OCI-LY3 (cell line): ENCODE data around the gene PDHX.

Source experiments
- H2AFZ ChIP-seq: fragments of 200-600, 300-600 bp; shearing (Covaris generic); 2 replicates; pipeline ENCODE4 v1.6.0; 2014; ENCODE audit warnings: antibody characterized with exemption, low read depth, low read length
- H3K27ac ChIP-seq: fragments of 200-600, 300-600 bp; sonication (generic); 2 replicates; pipeline ENCODE4 v1.5.1; 2014; ENCODE audit warnings: mild to moderate bottlenecking, low read length, moderate library complexity, mixed read lengths
- H3K27me3 ChIP-seq: fragments of 200-600, 300-600 bp; sonication (generic); 2 replicates; pipeline ENCODE4 v1.6.1; 2014; ENCODE audit warnings: low read depth, low read length, mixed read lengths
- H3K36me3 ChIP-seq: fragments of 200-600, 300-600 bp; sonication (generic); replicated peaks from 2 replicates; pipeline ENCODE3; 2014; ENCODE audit warnings: low read depth, low read length, mixed read lengths
- H3K4me1 ChIP-seq: fragments of 300-600, 200-600 bp; sonication (generic); 2 replicates; pipeline ENCODE4 v1.6.1; 2014; ENCODE audit warnings: low read length, mixed read lengths
- H3K4me2 ChIP-seq: fragments of 200-600, 300-600 bp; sonication (generic); 2 replicates; pipeline ENCODE4 v1.6.1; 2014; ENCODE audit warnings: low read length, mixed read lengths
- H3K4me3 ChIP-seq: fragments of 300-600, 200-600 bp; sonication (generic); 2 replicates; pipeline ENCODE4 v1.5.1; 2014; ENCODE audit warnings: antibody characterized with exemption, mild to moderate bottlenecking, low read length, moderate library complexity
- H3K79me2 ChIP-seq: fragments of 300-600, 200-600 bp; shearing (Covaris generic); 2 replicates; pipeline ENCODE4 v1.6.1; 2014; ENCODE audit warnings: mild to moderate bottlenecking, low read length, mixed read lengths
- H3K9ac ChIP-seq: fragments of 300-600, 200-600 bp; shearing (Covaris generic); 2 replicates; pipeline ENCODE4 v1.6.0; 2014; ENCODE audit warnings: mild to moderate bottlenecking, low read length, moderate library complexity
- H3K9me3 ChIP-seq: fragments of 200-600, 300-600 bp; shearing (Covaris generic); 2 replicates; pipeline ENCODE4 v1.6.1; 2014; ENCODE audit warnings: low read length, mixed read lengths; ENCODE audit not compliant: insufficient read depth
- H4K20me1 ChIP-seq: fragments of 200-600, 300-600 bp; sonication (generic); 2 replicates; pipeline ENCODE4 v1.6.1; 2016; ENCODE audit warnings: low read length, mixed read lengths; ENCODE audit not compliant: insufficient read depth
- CTCF ChIP-seq: fragments of 200-600, 300-600 bp; sonication (generic); IDR thresholded peaks from 2 replicates; pipeline ENCODE4 v1.5.1; 2014; ENCODE audit warnings: antibody characterized with exemption, low read length, low read depth
- EZH2phosphoT487 ChIP-seq: fragments of 200-600 bp; shearing (Covaris generic); IDR thresholded peaks from 2 replicates; pipeline ENCODE4 v1.6.1; 2018; ENCODE audit warnings: antibody characterized with exemption, mixed run types, low read depth

Gene PDHX

DNA sequence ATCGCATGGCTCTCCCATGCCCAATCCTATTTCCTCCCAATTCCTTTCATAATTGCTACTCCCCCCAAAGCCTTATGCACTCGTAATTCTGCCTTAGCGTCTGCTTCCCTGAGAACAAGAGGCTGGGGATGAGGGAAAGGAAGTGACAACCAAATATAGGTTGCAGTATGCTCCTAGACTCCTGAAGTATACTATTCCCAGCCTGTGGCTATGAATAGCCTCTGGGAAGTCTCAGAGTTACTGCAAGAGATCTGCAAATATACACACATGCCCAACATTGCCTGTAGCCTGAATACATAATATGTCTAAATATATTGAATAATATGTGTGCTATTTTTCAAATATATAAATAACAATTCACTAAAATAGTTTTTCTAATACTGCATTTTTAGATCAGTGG lies 126.5 kb downstream of the PDHX start:
- Histone ChIP-seq H3K27me3 (no peaks in the 10 kb centered on the region), H3K4me1 (peaks cover 74% of the 10 kb centered on the region), H3K9me3 (no peaks in the 10 kb centered on the region), H3K79me2 (peaks cover 3% of the 10 kb centered on the region; the same call in 1 of the 2 replicates), H3K9ac (no peak overlapping the region), H3K4me2 (no peak overlapping the region), H4K20me1 (no peaks in the 10 kb centered on the region), H3K36me3 (no peaks in the 10 kb centered on the region), H3K4me3 (no peak overlapping the region), H2AFZ (no peak overlapping the region), H3K27ac (no peak overlapping the region)
- no peak for TF ChIP-seq EZH2phosphoT487
- no peak for TF ChIP-seq CTCF

DNA sequence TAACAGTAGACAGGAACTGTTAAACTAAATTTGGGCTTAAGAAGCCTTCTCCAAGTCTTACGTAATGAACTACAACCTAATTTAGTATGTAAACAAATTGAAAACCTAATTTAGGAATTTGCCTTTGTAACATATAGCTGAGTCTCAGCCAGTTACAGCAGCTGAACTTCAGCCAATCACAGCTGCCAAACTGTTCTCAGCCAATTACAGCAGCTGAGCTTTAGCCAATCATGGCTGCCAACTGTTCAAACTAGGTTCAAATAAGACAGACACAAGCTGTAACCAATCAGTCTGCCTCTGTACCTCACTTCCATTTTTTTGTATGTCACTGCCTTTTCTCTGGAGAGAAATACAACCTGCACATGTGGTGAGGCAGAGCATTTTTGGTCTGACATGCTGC lies 127.5 kb downstream of the PDHX start:
- TF ChIP-seq CTCF, result no peak
- no peak for TF ChIP-seq EZH2phosphoT487
- Histone ChIP-seq H3K27me3 (no peaks in the 10 kb centered on the region), H3K9ac (no peak overlapping the region), H3K4me2 (no peak overlapping the region), H3K4me3 (no peak overlapping the region), H3K79me2 (no peaks in the 10 kb centered on the region), H2AFZ (no peak overlapping the region), H3K9me3 (no peaks in the 10 kb centered on the region), H3K36me3 (peaks cover 2% of the 10 kb centered on the region), H4K20me1 (no peaks in the 10 kb centered on the region), H3K4me1 (peaks cover 64% of the 10 kb centered on the region), H3K27ac (no peak overlapping the region)

DNA sequence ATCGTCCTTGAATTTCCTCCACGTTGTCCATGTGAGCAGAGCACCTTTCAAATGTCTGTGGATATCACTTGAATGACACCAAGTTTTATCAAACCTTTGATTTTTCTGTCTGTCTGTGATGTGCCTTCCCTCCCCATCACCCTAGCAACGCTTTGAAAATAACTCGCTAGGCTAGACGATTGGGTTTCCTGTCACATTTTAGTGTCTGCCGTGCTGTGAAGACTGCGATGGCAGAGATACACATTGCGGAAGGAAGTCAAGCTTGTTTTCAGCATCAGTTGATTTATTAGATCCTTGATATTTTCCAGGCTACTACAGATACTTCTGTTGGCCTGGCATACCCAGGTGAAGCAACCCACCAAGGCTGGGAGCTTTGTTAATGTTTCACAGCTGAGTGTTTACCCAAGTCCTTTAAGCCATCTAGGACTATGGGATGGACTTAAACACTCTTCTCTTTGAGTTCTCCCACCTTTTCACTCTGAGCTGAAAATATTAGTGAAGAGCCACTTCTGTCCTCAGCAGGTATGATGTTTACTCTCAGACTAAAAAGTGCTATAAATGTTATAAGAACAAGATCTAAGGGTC lies 128.9 kb downstream of the PDHX start:
- peaks cover 64% of the 10 kb centered on the region for H3K4me1 ChIP-seq
- no peaks in the 10 kb centered on the region for H3K27me3 ChIP-seq
- H4K20me1 ChIP-seq, result no peaks in the 10 kb centered on the region
- 0 out of 2 replicates have a peak overlapping the region, but pooled peaks have one; percentile 37 for H2AFZ ChIP-seq
- H3K79me2 ChIP-seq, result no peaks in the 10 kb centered on the region
- peaks cover 3% of the 10 kb centered on the region for H3K36me3 ChIP-seq
- no peak overlapping the region for H3K9ac ChIP-seq
- H3K9me3 ChIP-seq, result no peaks in the 10 kb centered on the region
- H3K27ac ChIP-seq, result no peak overlapping the region
- TF ChIP-seq EZH2phosphoT487 (no peak), CTCF (no peak)
- peak overlapping the region; percentile 34 for H3K4me3 ChIP-seq
- peak overlapping the region; percentile 46 for H3K4me2 ChIP-seq
